Ectodermal cell (in vitro differentiated cells): Measurements from ENCODE around the gene KCNAB3.
"Not testable (repeated sequence)": the region's sequence is repeated elsewhere in the genome, so short reads cannot be mapped to it uniquely, and the experiment has no call there.

Experiments used
- H3K27ac ChIP-seq: 2 replicates; pipeline ENCODE4 v1.7.0; 2013; ENCODE audit warnings: mild to moderate bottlenecking, low read depth, low read length; ENCODE audit not compliant: insufficient read depth, poor library complexity, severe bottlenecking
- H3K27me3 ChIP-seq: 2 replicates; pipeline ENCODE4 v1.7.0; 2013; ENCODE audit warnings: mild to moderate bottlenecking, low read length; ENCODE audit not compliant: insufficient read depth, control insufficient read depth, poor library complexity, severe bottlenecking
- H3K36me3 ChIP-seq: one replicate; pipeline ENCODE4 v1.7.0; 2013; ENCODE audit warnings: low read length; ENCODE audit not compliant: control insufficient read depth, insufficient read depth
- H3K4me1 ChIP-seq: one replicate; pipeline ENCODE4 v1.7.0; 2013; ENCODE audit warnings: low read length; ENCODE audit not compliant: control insufficient read depth, insufficient read depth
- H3K4me3 ChIP-seq: 2 replicates; pipeline ENCODE4 v1.7.0; 2013; ENCODE audit warnings: low read depth, low read length, control low read depth; ENCODE audit not compliant: insufficient read depth
- H3K9me3 ChIP-seq: 2 replicates; pipeline ENCODE4 v1.7.0; 2013; ENCODE audit warnings: mild to moderate bottlenecking, low read length, moderate library complexity; ENCODE audit not compliant: control insufficient read depth
- WGBS, 2 experiments: methylation state at CpG; one replicate each; pipeline ENCODE4 v1.1.7; 2013; ENCODE audit warnings: missing lambda C conversion rate in 2 of 2; 5-methylcytosine and 5-hydroxymethylcytosine counted together

Gene KCNAB3

DNA sequence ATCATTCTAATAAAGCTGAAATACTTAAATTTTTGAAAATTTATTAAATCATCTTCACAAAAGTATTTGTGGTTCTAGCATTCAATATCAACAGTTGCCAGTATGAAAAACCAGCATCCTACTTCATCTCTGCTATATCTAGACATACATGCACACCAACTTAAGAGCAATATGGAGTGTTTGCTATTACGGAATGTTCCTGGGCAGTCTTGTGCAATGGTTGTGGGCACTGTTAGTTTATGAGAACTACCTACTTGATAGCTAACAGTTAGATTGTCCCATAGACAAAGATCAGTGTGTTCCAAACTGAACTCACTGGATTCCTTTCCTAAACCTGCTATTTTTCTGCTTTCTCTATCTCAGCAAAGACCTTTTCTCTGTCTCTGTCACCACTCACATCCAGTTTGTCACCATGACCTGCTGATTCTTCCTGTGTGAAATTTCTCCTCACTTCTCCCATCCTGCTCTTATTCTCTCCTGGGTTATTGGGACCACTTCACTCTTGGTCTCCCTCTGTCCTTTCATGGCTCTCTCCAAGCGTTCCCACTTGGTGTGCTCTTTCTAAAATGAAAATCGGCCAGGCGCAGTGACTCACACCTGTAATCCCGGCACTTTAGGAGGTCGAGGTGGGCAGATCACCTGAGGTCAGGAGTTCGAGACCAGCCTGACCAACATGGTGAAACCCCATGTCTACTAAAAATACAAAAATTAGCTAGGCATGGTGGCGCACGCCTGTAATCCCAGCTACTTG is 30.0 kb upstream of the KCNAB3 start:
- Histone ChIP-seq H3K27ac (no peak overlapping the region), H3K4me1 (no peaks in the 10 kb centered on the region), H3K4me3 (no peak overlapping the region), H3K9me3 (no peaks in the 10 kb centered on the region), H3K27me3 (no peaks in the 10 kb centered on the region), H3K36me3 (no peaks in the 10 kb centered on the region)
- WGBS, 2 experiments = 90 to 92% methylated on average over 9 of the region's 9 CpGs

DNA sequence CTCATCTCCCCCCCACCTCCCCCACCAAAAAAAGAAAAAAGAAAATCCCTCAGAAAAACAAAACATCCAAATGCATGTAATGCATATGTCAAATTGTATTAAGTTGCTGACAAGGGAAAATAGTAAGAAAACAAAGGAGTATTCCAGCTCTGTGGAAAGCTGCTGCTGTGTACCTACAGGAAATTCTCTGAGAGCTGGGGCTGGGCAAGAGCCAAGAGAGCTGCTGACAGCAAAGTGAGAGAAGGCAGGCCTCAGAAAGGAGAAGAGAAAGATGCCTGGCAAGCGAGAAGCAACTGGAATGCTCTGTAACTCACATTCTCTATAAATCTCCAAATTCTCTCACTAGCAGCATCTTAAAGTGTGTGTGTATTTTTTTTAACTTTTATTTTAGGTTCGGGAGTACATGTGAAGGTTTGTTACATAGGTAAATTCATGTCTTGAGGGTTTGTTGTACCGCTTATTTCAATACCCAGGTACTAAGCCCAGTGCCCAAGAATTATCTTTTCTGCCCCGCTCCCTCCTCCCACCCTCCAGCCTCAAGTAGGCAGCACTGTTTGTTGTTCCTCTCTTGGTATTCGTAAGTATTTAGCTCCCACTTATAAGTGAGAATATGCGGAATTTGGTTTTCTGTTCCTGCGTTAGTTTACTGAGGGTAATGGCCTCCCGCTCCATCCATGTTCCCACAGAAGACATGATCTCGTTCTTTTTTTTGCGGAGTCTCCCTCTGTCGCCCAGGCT is 26.7 kb upstream of the KCNAB3 start:
- no peak overlapping the region for H3K27ac ChIP-seq
- H3K4me3 ChIP-seq = no peak overlapping the region
- no peaks in the 10 kb centered on the region for H3K4me1 ChIP-seq
- no peaks in the 10 kb centered on the region for H3K27me3 ChIP-seq
- WGBS, 2 experiments = 87 to 91% methylated on average over 10 to 11 of the region's 11 CpGs
- H3K36me3 ChIP-seq = no peaks in the 10 kb centered on the region
- no peaks in the 10 kb centered on the region for H3K9me3 ChIP-seq

DNA sequence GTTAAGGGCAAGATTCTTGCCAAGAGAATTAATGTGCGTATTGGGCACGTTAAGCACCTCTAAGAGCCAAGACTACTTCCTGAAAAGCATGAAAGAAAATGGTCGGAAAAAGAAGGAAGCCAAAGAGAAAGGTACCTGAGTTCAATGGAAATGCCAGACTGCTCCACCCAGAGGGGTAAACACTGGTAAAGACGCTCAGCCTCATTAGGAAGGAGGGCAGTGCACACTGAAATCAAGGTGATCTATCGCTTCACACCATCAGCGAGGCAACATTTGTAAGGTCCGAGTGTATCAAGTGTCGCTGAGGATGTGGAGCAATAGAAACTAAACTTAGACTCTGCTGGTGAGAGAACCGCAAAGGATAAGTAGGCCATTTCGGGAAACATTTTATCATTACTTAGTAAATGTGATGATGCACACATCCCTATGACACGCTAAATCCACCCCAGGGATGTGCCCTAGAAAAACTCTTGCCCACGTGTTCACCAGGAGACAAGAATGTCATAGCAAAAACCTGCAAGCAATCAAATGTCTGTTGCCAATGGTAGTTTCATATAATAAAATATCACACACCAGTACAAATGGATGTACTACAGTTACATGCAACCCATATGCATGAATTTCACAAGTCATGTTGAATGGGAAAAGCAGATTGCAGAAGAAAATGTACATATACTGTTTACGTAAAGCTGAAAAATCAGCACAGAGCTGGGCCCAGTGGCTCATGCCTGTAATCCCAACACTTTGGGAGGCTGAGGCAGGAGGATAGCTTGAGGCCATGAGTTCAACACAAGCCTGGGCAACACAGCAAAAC is 26.0 kb upstream of the KCNAB3 start:
- Histone ChIP-seq H3K4me3 (no peak overlapping the region), H3K27ac (no peak overlapping the region), H3K9me3 (no peaks in the 10 kb centered on the region), H3K36me3 (no peaks in the 10 kb centered on the region), H3K4me1 (no peaks in the 10 kb centered on the region), H3K27me3 (no peaks in the 10 kb centered on the region)
- WGBS, 2 experiments = 87 to 90% methylated on average over 13 of the region's 13 CpGs

DNA sequence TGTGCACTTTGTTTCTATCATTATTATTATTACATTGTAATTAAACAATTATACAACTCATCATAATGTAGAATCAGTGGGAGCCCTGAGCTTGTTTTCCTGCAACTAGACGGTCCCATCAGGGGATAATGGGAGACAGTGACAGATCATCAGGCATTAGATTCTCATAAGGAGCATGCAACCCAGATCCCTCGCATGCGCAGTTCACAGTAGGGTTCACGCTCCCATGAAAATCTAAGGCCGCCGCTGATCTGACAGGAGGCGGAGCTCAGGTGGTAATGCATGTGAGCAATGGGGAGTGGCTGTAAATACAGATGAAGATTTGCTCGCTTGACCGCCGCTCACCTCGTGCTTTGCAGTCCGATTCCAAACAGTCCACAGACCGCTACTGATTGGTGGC is 23.6 kb upstream of the KCNAB3 start:
- WGBS, 2 experiments = 93 to 95% methylated on average over 13 of the region's 13 CpGs
- H3K4me1 ChIP-seq, H3K27ac ChIP-seq, H3K27me3 ChIP-seq, H3K9me3 ChIP-seq, H3K4me3 ChIP-seq, H3K36me3 ChIP-seq: not testable (repeated sequence)

GRCh38 chr17:7951143-7951792 is 21.6 kb upstream of the KCNAB3 start:
- WGBS, 2 experiments = 85 to 90% methylated on average over 5 of the region's 5 CpGs
- Histone ChIP-seq H3K9me3 (no peaks in the 10 kb centered on the region), H3K4me3 (no peak overlapping the region), H3K36me3 (peaks cover 9% of the 10 kb centered on the region), H3K27ac (no peak overlapping the region), H3K4me1 (no peaks in the 10 kb centered on the region), H3K27me3 (no peaks in the 10 kb centered on the region)

DNA sequence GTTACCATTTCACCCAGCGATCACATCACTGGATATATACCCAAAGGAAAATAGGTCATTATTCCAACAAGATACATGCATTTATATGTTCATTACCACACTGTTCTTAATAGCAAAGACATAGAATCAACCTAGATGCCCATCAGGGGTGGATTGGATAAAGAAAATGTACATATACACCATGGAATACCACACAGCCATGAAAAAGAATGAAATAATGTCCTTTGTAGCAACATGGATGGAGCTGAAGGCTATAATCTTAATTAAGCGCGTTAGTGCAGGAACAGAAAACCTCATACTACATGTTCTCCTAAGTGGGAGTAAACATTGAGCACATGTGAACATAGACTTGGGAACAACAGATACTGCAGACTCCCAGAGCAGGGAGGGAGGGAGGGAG is 20.9 kb upstream of the KCNAB3 start:
- WGBS, 2 experiments = 81 to 83% methylated on average over 3 of the region's 3 CpGs
- no peak overlapping the region for H3K27ac ChIP-seq

DNA sequence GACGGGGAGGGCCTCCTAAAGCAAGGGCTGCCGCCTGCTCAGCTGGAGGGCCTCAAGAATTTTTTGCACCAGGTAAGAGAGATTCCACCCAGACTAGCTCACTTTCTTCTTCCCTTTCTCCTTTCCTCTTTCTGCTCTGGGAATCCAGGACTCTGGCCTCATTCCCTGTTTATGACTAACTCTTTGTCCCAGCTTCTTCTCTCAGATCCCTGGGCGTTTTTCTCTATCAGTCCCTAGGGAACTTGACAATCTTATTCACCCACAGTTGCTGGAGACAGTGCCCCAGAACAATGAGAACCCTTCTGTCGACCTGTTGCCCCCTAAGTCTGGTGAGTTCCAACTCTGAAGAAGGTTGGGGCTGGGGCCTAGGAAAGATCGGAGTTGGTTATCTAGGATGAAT is 18.0 kb upstream of the KCNAB3 start:
- no peak overlapping the region for H3K27ac ChIP-seq
- WGBS, 2 experiments = 91 to 95% methylated on average over 5 of the region's 5 CpGs
- H3K4me1 ChIP-seq = no peaks in the 10 kb centered on the region
- no peak overlapping the region for H3K4me3 ChIP-seq
- peaks cover 32% of the 10 kb centered on the region for H3K36me3 ChIP-seq
- H3K9me3 ChIP-seq = no peaks in the 10 kb centered on the region
- H3K27me3 ChIP-seq = no peaks in the 10 kb centered on the region

More for the DNA sequence above, 20.9 kb upstream of the KCNAB3 start:
- no peak overlapping the region for H3K4me3 ChIP-seq
- H3K36me3 ChIP-seq = peaks cover 16% of the 10 kb centered on the region
- no peaks in the 10 kb centered on the region for H3K4me1 ChIP-seq
- H3K9me3 ChIP-seq = no peaks in the 10 kb centered on the region
- no peaks in the 10 kb centered on the region for H3K27me3 ChIP-seq

DNA sequence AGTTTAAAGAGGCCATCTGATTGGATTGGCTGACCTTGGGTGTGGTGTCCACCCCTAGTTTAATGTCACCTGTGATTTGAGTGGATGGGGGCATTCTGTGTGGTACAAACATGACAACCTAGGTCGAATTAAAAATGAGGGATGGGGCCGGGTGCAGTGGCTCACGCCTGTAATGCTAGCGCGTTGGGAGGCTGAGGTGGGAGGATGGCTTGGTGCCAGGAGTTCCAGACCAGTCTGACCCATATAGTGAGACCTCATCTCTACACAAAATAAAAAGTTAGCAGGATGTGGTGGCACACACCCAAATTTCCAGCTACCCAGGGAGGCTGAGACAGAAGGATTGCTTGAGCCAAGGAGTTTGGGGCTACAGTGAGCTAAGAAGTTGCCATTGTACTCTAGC is 16.8 kb upstream of the KCNAB3 start:
- Histone ChIP-seq H3K4me3 (no peak overlapping the region), H3K4me1 (no peaks in the 10 kb centered on the region), H3K36me3 (peaks cover 33% of the 10 kb centered on the region), H3K27ac (no peak overlapping the region), H3K9me3 (no peaks in the 10 kb centered on the region), H3K27me3 (no peaks in the 10 kb centered on the region)
- WGBS, 2 experiments = 80 to 87% methylated on average over 5 of the region's 5 CpGs

- Histone ChIP-seq H3K4me1 (no peaks in the 10 kb centered on the region), H3K27me3 (no peaks in the 10 kb centered on the region), H3K9me3 (no peaks in the 10 kb centered on the region), H3K27ac (no peak overlapping the region), H3K4me3 (no peak overlapping the region), H3K36me3 (peaks cover 41% of the 10 kb centered on the region)
- WGBS, 2 experiments = 90 to 93% methylated on average over 7 of the region's 7 CpGs
Measured at GRCh38 chr17:7945651-7946050, 16.0 kb upstream of the KCNAB3 start.

DNA sequence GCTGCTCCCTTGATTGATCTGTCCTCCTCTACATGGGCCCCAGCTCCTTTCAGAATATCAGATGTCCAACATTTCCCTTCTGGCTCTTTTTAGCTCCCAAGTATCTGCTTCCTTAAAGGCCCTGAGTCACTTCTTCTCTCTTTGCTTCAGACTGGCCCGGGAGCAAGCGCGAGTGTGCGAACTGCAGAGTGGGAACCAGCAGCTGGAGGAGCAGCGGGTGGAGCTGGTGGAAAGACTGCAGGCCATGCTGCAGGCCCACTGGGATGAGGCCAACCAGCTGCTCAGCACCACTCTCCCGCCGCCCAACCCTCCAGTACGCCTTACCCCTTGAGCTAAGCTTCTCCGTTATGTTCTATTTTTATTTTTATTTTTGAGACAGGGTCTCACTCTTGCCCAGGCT is 14.7 kb upstream of the KCNAB3 start:
- no peak overlapping the region for H3K4me3 ChIP-seq
- H3K9me3 ChIP-seq = no peaks in the 10 kb centered on the region
- H3K27ac ChIP-seq = no peak overlapping the region
- WGBS, 2 experiments = 96% methylated on average over 9 of the region's 9 CpGs
- no peaks in the 10 kb centered on the region for H3K4me1 ChIP-seq
- no peaks in the 10 kb centered on the region for H3K27me3 ChIP-seq
- H3K36me3 ChIP-seq = peaks cover 52% of the 10 kb centered on the region
